Uterus (tissue), 2 donors: ENCODE data around the gene LDHA.

ENCODE experiments used
- POLR2A ChIP-seq, 2 donors: fragments of 450-650 bp; IDR thresholded peaks; one replicate each; pipeline ENCODE4 v1.6.1; 2016; ENCODE audit warnings: antibody characterized with exemption in 2 of 2, mild to moderate bottlenecking in 1 of 2, moderate library complexity in 1 of 2
- TF ChIP-seq, protein P1 (sequence below), 4 experiments: fragments of 200-600 bp in 2 of 4; fragments of 450-650 bp in 2 of 4; sonication (generic) in 2 of 4; IDR thresholded peaks; one replicate each; pipeline ENCODE4 v1.5.1; 2016 to 2019; ENCODE audit warnings: antibody characterized with exemption in 4 of 4, mild to moderate bottlenecking in 2 of 4, moderate library complexity in 1 of 4

DNA sequence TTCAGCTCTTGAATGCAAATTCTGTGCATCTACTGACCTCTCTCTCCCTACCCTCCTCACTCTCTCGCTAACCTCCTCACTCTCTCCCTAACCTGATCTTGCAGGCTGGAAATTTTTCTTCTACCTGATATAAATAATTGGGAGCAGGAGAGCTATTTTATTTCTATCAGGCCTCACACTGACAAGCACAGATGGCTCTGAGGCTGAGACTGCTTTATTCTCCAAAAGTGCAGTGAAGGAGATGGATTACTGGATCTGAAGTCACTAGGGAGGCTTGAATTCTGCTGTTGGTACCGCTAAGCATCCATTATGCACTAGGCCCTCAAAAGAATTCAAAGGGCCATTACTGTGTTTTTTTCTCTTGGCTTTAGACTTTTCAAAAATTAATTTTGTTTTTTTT, 19.4 kb upstream of the LDHA start:
- TF ChIP-seq, protein P1, sequence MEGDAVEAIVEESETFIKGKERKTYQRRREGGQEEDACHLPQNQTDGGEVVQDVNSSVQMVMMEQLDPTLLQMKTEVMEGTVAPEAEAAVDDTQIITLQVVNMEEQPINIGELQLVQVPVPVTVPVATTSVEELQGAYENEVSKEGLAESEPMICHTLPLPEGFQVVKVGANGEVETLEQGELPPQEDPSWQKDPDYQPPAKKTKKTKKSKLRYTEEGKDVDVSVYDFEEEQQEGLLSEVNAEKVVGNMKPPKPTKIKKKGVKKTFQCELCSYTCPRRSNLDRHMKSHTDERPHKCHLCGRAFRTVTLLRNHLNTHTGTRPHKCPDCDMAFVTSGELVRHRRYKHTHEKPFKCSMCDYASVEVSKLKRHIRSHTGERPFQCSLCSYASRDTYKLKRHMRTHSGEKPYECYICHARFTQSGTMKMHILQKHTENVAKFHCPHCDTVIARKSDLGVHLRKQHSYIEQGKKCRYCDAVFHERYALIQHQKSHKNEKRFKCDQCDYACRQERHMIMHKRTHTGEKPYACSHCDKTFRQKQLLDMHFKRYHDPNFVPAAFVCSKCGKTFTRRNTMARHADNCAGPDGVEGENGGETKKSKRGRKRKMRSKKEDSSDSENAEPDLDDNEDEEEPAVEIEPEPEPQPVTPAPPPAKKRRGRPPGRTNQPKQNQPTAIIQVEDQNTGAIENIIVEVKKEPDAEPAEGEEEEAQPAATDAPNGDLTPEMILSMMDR (IDR thresholded peaks at IDR 0.05), result no peak
- TF ChIP-seq POLR2A (IDR thresholded peaks at IDR 0.05), result no peak
